Measurements from ENCODE around the gene CEP85L.
A peak's percentile ranks its signal among the peaks of the same experiment; 100 is the strongest.

DNA sequence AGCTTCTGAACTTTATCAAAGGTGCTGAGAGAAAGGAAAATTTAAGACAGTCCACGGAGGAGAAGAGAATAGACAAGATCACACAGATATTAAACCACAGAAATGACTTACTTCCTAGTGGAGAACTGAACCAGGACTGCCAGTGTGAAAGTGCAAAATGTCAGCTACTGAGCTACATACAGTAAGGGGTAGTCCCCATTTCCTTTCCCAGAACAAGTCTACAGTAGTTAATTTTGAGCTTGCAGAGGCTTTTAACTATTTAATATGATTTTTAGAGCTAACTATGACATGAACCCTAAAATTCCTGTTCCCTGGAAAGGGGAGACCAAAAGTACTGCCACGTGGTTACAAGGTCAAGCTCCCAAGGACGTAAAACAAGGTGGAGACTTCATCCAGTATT, 45.1 kb downstream of the CEP85L start:
- TF ChIP-seq POLR2A (IDR thresholded peaks at IDR 0.05; ENCODE audit: low read depth, low read length) (no peak), POLR2AphosphoS5 (IDR thresholded peaks at IDR 0.05; ENCODE audit: low read depth, low read length) (no peak), SPI1 (IDR thresholded peaks at IDR 0.05; ENCODE audit: low read depth, low read length) (peak; percentile 18; the same call in 1 of the 2 replicates), TAF1 (IDR thresholded peaks at IDR 0.05; ENCODE audit: low read depth, low read length) (no peak), PAX5 (IDR thresholded peaks at IDR 0.05; ENCODE audit: insufficient read depth, low read length, severe bottlenecking) (no peak)
